Esophagus mucosa (tissue), 1 donor: ENCODE measurements around the gene DDX27. TPM values are rescaled to one million over a fixed set of nuclear protein-coding genes. Genes with fewer than 3 reads are reported as not detected.

ENCODE experiments used
- ATAC-seq: fragments of 200-7000 bp; cut with Tn5 transposase; one replicate; pipeline ENCODE4 v1.9.1; 2020
- total RNA-seq: library from RNA; stranded (reverse); gene quantifications from one replicate; pipeline ENCODE4 v1.2.4, GENCODE V29; 2023
- donor health status: DM: yes; HTN: yes; CAD: no.

The DDX27 gene
- total RNA-seq, 1 donor from 2014 or later = 24.7 TPM

DNA sequence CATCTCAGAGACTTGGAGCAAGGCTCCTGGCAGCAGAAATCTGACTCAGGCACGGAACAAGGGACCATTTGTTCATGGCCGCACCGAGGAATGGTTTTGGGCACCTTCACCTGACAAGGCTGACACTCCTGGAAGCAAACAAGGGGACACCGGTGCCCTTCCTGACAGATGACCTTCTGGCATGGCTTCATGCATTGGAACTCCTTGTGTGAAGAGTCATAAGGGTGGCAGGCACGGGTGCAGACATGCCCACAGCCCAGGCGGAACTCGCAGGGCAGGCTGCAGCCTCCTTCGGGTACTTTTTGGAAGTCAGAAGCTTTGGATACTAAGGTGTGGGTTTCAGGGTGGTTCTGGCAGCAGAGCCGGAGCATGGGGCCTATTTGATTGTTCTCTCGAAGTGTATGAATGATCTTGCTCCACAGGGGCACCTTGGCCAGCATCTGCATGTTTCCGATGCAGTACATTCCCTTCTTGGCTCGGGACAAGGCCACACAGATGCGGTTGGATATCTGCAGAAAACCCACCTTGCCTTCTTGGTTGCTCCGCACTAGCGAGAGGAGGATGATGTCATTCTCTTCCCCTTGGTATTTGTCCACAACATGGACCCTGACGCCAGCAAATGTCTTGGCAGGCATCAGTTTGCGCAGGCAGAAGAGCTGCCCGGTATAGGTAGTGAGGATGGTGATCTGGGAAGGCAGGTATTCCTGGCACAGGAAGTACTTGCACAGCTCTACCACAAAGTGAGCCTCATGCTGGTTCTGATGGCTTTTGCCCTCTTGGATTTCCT, 29.9 kb downstream of the DDX27 start:
- ATAC-seq = peak; percentile 79

GRCh38 chr20:49252556-49253350, 33.5 kb downstream of the DDX27 start:
- no peak for ATAC-seq

DNA sequence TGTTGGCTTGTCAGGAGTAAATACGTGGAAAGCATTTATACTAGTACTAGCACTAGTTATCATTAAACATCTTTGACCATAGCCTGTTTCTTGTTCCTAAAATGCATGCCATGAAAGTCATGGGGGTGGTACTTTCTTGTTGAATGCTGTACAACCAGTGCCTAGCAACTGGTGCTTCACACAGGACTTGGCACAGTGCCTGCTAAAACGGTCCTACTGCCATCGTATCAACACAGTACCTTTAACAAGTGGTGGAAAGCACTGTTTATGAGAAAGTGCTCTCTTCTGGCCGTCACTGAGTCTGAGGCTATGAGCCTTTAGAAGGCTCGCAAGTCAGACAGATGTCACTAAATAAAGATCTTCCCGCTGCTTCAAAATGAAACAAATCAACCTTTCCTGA, 37.0 kb downstream of the DDX27 start:
- no peak for ATAC-seq

- ATAC-seq = no peak
These were observed 40.1 kb downstream of the DDX27 start for GRCh38 chr20:49259284-49259683.

DNA sequence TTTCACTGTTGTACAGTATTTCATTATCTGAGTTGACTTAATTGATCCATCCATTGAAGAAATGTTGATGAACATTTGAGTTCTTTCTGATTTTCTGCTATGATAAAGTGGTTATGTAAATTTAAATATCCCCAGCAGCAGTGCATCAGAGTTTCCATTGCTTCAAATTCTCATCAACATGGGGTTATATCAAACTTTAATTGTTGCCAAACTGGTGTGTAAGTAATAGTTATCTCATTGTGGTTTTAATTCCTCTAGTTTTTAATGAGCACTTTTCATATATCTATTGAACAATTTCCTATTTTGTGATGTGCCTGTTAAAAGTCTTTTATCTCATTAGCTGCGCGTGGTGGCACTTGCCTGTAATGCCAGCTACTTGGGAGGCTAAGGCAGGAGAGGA, 40.6 kb downstream of the DDX27 start:
- ATAC-seq = no peak

DNA sequence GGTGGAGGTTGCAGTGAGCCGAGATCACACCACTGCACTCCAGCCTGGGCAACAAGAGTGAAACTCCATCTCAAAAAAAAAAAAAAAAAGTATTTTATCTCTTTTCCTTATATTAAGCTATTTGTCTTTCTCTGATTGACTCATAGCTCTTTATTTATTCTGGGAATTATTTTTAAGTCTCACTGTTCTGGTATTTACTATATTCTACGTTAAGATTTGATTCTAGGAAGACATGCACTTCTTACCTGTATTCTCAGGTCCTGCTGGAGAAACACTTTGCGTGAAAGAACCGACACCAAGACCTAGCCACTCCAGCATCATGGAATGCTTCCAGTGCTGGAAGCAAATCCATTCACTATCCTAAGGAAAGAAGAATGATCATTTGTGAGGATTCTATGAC, 41.0 kb downstream of the DDX27 start:
- ATAC-seq = no peak

DNA sequence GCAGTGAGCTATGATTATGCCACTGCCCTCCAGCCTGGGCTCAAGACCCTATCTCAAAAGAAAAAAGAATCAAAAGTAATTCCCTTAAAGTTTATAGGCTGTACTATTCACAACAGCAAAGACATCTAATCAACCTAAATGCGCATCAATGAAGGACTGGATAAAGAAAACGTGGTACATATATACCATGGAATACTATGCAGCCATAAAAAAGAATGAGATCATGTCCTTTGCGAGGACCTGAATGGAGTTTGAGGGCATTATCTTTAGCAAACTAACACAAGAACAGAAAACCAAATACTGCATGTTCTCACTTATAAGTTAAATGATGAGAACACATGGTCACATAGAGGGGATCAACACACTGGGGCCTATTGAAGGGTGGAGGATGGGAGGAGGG, 42.0 kb downstream of the DDX27 start:
- ATAC-seq = no peak

GRCh38 chr20:49262444-49262843, 43.2 kb downstream of the DDX27 start:
- no peak for ATAC-seq

- ATAC-seq = no peak
These were observed 48.1 kb downstream of the DDX27 start for GRCh38 chr20:49267327-49267726.

DNA sequence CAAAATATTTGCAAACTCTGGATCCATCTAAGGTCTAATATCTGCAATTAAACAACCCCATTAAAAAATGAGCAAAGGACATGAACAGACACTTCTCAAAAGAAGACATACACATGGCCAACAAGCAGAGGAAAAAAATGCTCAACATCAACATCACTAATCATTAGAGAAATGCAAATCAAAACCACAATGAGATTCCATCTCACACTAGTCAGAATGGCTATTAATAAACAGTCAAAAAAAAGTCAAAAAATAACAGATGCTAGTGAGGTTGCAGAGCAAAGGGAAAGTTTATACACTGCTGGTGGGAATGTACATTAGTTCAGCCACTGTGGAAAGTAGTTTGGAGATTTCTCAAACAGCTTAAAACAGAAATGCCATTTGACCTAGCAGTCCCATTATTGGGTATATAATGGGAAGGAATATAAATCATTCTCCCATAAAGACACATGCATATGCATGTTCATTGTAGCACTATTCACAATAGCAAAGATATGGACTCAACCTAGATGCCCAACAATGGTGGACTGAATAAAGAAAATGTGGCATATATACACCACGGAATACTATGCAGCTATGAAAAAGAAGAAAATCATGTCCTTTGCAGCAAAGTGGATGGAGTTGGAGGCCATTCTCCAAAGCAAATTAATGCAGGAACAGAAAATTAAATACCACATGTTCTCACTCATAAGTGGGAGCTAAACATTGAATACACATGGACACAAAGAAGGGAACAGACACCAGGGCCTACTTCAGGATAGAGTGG, 49.6 kb downstream of the DDX27 start:
- ATAC-seq = no peak

DNA sequence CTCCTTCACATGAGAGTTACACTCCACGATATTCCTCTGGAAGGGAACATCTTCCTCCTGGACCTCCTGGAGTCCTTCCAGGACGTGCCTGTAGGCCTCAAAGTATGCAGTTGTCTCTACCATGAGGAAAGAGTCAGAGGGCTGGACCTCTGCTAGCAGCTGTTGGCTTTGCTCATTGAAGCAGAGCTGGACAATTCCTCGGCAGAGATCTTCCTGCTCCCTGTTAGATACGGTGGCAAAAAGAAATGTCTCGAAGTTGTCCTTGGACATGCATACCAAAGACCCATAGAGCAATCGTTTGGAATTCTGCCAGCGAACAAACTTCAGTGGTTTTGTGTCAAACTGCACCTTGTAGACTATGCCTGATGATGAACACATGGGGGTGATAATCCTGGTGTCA, 51.0 kb downstream of the DDX27 start:
- ATAC-seq = no peak

GRCh38 chr20:49270736-49271135, 51.5 kb downstream of the DDX27 start:
- no peak for ATAC-seq

GRCh38 chr20:49272654-49273053, 53.4 kb downstream of the DDX27 start:
- ATAC-seq = no peak

DNA sequence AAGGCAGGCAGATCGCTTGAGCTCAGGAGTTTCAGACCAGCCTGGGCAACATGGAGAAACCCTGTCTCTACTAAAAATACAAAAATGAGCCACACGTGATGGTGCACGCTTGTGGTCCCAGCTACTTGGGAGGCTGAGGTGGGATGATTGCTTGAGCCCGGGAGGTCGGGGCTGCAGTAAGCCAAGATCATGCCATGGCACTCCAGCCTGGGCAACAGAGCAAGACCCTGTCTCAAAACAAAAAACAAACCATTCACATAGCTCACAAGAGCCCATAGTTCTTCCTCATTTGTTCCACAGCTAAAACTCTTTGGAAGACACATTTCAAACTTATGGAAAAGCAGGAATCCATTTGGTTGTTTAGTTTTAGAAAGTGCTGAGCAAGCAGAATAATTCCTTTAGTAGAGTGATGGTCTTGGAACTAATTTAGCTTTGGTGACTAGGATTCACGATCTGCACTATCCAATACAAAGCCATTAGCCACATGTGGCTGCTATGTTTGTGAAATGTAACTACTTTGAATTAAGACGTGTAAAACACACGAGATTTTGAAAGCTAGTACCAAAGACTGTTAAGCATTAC, 54.6 kb downstream of the DDX27 start:
- no peak for ATAC-seq

GRCh38 chr20:49275216-49275615, 56.0 kb downstream of the DDX27 start:
- no peak for ATAC-seq

DNA sequence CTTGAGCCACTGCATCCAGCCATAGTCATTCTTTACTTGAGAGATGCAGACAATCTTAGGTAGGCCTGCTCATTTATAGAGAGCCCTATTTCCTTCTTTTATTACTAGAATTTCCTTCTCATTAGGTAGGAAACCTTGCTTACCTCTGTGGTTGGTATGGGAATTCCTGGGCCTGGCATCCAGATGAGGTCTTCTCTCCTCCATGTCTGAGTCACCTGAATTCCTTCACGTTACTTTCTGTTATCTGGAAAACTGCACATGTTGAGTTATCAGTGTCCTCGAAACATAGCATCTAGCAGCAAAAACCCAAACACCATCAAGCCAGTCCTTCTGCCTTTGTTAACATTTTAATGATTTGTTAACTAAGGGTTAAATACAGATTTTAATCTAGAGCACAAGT, 56.4 kb downstream of the DDX27 start:
- ATAC-seq = no peak

GRCh38 chr20:49276161-49276960, 57.1 kb downstream of the DDX27 start:
- ATAC-seq = no peak

GRCh38 chr20:49276961-49277785, 58.0 kb downstream of the DDX27 start:
- peak; percentile 7 for ATAC-seq

GRCh38 chr20:49277786-49278035, 58.5 kb downstream of the DDX27 start:
- ATAC-seq = no peak

GRCh38 chr20:49278036-49278817, 59.0 kb downstream of the DDX27 start, which contains the start of gene ZNFX1:
Gene ZNFX1 (minus strand): TSS chr20:49278057. CDS start chr20:49275839, 2,218 bp downstream.
- peak; percentile 95 for ATAC-seq
